WTC11 (cell line): ENCODE data around the gene OR5H15. TPM values are rescaled to one million over a fixed set of nuclear protein-coding genes. Genes with fewer than 3 reads are reported as not detected.
"Not testable (repeated sequence)": the region's sequence is repeated elsewhere in the genome, so short reads cannot be mapped to it uniquely, and the experiment has no call there.

Source experiments
- ATAC-seq: fragments of 200-7000 bp; cut with Tn5 transposase; 2 replicates; pipeline ENCODE4 v1.10.0; 2021; ENCODE audit warnings: mild to moderate bottlenecking, moderate library complexity
- CTCF ChIA-PET: fragments of 300-600 bp; sonication (Branson Sonifier 250); formaldehyde crosslinking; loops from one replicate; lab custom pipeline; 2021; ENCODE audit warnings: antibody characterized with exemption; lab: Charles Lee
- POLR2A ChIA-PET: fragments of 350-600 bp; sonication (Branson Sonifier 250); formaldehyde crosslinking; loops from one replicate; lab custom pipeline; 2021; ENCODE audit warnings: antibody characterized with exemption; lab: Charles Lee
- DNase-seq: peaks from one replicate; pipeline ENCODE4 v3.0.0; 2021; ENCODE audit warnings: low spot score
- H3K27ac Mint-ChIP-seq: 2 replicates; pipeline ENCODE4 v1.8.0; 2021; ENCODE audit warnings: mixed read lengths
- H3K27me3 Mint-ChIP-seq: 2 replicates; pipeline ENCODE4 v1.8.0; 2021; ENCODE audit warnings: low read depth, mild to moderate bottlenecking, moderate library complexity, mixed read lengths
- H3K36me3 Mint-ChIP-seq: 2 replicates; pipeline ENCODE4 v1.8.0; 2021; ENCODE audit warnings: mixed read lengths
- H3K4me1 Mint-ChIP-seq: 2 replicates; pipeline ENCODE4 v1.8.0; 2022; ENCODE audit warnings: mixed read lengths
- H3K4me3 Mint-ChIP-seq: 2 replicates; pipeline ENCODE4 v1.8.0; 2021; ENCODE audit warnings: mild to moderate bottlenecking, moderate library complexity, mixed read lengths
- H3K9me3 Mint-ChIP-seq: 2 replicates; pipeline ENCODE4 v1.8.0; 2021; ENCODE audit warnings: mixed read lengths
- E2F1 ChIP-seq: sonication (generic); formaldehyde crosslinking; IDR thresholded peaks from 2 replicates; pipeline ENCODE4 v1.8.0; 2022; ENCODE audit warnings: mild to moderate bottlenecking, missing genetic modification reagents
- FOXJ3 ChIP-seq: sonication (generic); formaldehyde crosslinking; IDR thresholded peaks from 2 replicates; pipeline ENCODE4 v1.9.0; 2021; ENCODE audit warnings: missing genetic modification reagents, mild to moderate bottlenecking, borderline replicate concordance
- FOXP1 ChIP-seq: sonication (generic); formaldehyde crosslinking; IDR thresholded peaks from 2 replicates; pipeline ENCODE4 v1.8.0; 2022; ENCODE audit warnings: missing genetic modification reagents, mild to moderate bottlenecking, moderate library complexity, borderline replicate concordance
- GTF2I ChIP-seq: fragments of 250-450 bp; sonication (Bioruptor Pico); conservative IDR thresholded peaks from 2 replicates; pipeline ENCODE4 v1.4.0; 2021; ENCODE audit warnings: mild to moderate bottlenecking
- IRF2 ChIP-seq: sonication (generic); formaldehyde crosslinking; IDR thresholded peaks from 2 replicates; pipeline ENCODE4 v1.8.0; 2022; ENCODE audit warnings: low read depth, missing genetic modification reagents, borderline replicate concordance
- NFE2L1 ChIP-seq: sonication (generic); formaldehyde crosslinking; IDR thresholded peaks from 2 replicates; pipeline ENCODE4 v1.8.1; 2023; ENCODE audit warnings: missing genetic modification reagents
- PRDM15 ChIP-seq: sonication (generic); formaldehyde crosslinking; IDR thresholded peaks from 2 replicates; pipeline ENCODE4 v1.8.0; 2022; ENCODE audit warnings: missing genetic modification reagents
- PRRX2 ChIP-seq: fragments of 250-450 bp; sonication (Bioruptor Pico); IDR thresholded peaks from 2 replicates; pipeline ENCODE4 v1.8.0; 2021; ENCODE audit warnings: mild to moderate bottlenecking
- RORB ChIP-seq: fragments of 250-450 bp; sonication (Bioruptor Pico); IDR thresholded peaks from 2 replicates; pipeline ENCODE4 v1.9.0; 2021; ENCODE audit warnings: mild to moderate bottlenecking
- SMAD4 ChIP-seq: sonication (generic); formaldehyde crosslinking; IDR thresholded peaks from 2 replicates; pipeline ENCODE4 v1.8.0; 2022; ENCODE audit warnings: mild to moderate bottlenecking, missing genetic modification reagents
- TCF7 ChIP-seq: sonication (generic); formaldehyde crosslinking; IDR thresholded peaks from 2 replicates; pipeline ENCODE4 v1.8.0; 2022; ENCODE audit warnings: mild to moderate bottlenecking, low read depth, missing genetic modification reagents, moderate library complexity
- ZBTB43 ChIP-seq: sonication (generic); formaldehyde crosslinking; IDR thresholded peaks from 2 replicates; pipeline ENCODE4 v1.8.1; 2023; ENCODE audit warnings: mild to moderate bottlenecking, missing genetic modification reagents
- ZNF671 ChIP-seq: fragments of 250-450 bp; sonication (Bioruptor Pico); IDR thresholded peaks from 2 replicates; pipeline ENCODE4 v1.8.0; 2021; ENCODE audit warnings: mild to moderate bottlenecking
- total RNA-seq: library from RNA; stranded (reverse); gene quantifications from 3 replicates; pipeline ENCODE4 v1.2.3, GENCODE V29; 2021
- TF ChIP-seq, protein P1 (sequence below): fragments of 250-450 bp; sonication (Bioruptor Pico); IDR thresholded peaks from 2 replicates; pipeline ENCODE4 v1.9.0; 2021; ENCODE audit warnings: mild to moderate bottlenecking
- TF ChIP-seq, protein P2 (sequence below): sonication (generic); formaldehyde crosslinking; IDR thresholded peaks from 2 replicates; pipeline ENCODE4 v1.8.1; 2022; ENCODE audit warnings: low read depth, missing genetic modification reagents, borderline replicate concordance

OR5H15 gene
- total RNA-seq, 1 experiment from 2014 or later, result not detected

DNA sequence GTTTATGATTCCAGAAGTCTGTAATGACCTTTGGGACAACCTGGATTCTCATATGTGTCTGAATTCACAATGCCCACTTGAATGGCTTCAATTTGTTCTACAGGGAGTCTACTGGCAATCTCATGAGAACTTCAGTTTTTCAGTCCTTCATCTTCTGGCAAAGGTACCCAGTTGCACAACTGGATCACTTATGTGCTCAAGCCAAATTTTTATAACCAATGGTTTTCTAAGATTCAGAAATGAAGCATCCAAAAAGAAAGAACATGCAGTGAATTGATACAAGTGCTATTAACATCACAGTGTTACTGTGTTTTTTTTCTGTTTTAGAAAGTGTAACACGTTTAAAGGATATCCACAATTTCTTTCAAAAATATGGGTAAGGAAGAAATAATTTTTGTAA, 19.3 kb upstream of the OR5H15 start, which contains the start of gene OR5H14 (continued):
- TF ChIP-seq PRDM15 (CRISPR knock-in tag) (no peak), FOXJ3 (CRISPR knock-in tag) (no peak), ZNF671 (CRISPR knock-in tag) (no peak), IRF2 (no peak), GTF2I (CRISPR knock-in tag) (no peak), ZBTB43 (no peak), PRRX2 (CRISPR knock-in tag) (no peak)
- TF ChIP-seq, protein P1, sequence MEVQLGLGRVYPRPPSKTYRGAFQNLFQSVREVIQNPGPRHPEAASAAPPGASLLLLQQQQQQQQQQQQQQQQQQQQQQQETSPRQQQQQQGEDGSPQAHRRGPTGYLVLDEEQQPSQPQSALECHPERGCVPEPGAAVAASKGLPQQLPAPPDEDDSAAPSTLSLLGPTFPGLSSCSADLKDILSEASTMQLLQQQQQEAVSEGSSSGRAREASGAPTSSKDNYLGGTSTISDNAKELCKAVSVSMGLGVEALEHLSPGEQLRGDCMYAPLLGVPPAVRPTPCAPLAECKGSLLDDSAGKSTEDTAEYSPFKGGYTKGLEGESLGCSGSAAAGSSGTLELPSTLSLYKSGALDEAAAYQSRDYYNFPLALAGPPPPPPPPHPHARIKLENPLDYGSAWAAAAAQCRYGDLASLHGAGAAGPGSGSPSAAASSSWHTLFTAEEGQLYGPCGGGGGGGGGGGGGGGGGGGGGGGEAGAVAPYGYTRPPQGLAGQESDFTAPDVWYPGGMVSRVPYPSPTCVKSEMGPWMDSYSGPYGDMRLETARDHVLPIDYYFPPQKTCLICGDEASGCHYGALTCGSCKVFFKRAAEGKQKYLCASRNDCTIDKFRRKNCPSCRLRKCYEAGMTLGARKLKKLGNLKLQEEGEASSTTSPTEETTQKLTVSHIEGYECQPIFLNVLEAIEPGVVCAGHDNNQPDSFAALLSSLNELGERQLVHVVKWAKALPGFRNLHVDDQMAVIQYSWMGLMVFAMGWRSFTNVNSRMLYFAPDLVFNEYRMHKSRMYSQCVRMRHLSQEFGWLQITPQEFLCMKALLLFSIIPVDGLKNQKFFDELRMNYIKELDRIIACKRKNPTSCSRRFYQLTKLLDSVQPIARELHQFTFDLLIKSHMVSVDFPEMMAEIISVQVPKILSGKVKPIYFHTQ, result no peak

DNA sequence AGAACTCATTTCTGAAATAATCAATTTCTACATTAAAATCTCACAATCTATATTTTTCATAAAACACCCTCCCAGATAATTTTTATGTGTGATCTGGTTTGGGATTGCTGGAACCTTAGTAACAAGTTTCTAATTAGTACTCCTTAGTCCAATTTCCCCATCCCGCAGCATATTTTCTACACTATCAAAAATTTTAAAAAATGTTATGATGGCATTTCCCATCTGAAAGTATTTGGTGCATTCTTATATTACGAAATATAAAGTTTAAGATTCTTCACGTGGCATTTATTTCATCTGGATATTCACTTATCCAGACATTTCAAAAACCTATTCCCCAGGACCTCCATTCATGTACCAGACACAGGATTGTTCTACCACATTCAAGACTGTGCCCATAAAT, 17.7 kb upstream of the OR5H15 start:
- Mint-ChIP-seq H3K27ac (no peak overlapping the region), H3K36me3 (no peaks in the 10 kb centered on the region), H3K4me3 (no peak overlapping the region), H3K9me3 (peaks cover 12% of the 10 kb centered on the region), H3K27me3 (no peaks in the 10 kb centered on the region; the same call in 1 of the 2 replicates), H3K4me1 (no peaks in the 10 kb centered on the region)
- DNase-seq (no peak), ATAC-seq (no peak)
- POLR2A ChIA-PET, result no interaction called here
- CTCF ChIA-PET, result no interaction called here
- TF ChIP-seq, protein P2, sequence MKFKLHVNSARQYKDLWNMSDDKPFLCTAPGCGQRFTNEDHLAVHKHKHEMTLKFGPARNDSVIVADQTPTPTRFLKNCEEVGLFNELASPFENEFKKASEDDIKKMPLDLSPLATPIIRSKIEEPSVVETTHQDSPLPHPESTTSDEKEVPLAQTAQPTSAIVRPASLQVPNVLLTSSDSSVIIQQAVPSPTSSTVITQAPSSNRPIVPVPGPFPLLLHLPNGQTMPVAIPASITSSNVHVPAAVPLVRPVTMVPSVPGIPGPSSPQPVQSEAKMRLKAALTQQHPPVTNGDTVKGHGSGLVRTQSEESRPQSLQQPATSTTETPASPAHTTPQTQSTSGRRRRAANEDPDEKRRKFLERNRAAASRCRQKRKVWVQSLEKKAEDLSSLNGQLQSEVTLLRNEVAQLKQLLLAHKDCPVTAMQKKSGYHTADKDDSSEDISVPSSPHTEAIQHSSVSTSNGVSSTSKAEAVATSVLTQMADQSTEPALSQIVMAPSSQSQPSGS (CRISPR knock-in tag), result no peak
- TF ChIP-seq FOXP1 (CRISPR knock-in tag), result no peak
- no peak for TF ChIP-seq TCF7 (CRISPR knock-in tag)
- TF ChIP-seq SMAD4 (CRISPR knock-in tag), result no peak
- no peak for TF ChIP-seq RORB (CRISPR knock-in tag)
- no peak for TF ChIP-seq E2F1 (CRISPR knock-in tag)
- TF ChIP-seq NFE2L1 (CRISPR knock-in tag), result no peak

DNA sequence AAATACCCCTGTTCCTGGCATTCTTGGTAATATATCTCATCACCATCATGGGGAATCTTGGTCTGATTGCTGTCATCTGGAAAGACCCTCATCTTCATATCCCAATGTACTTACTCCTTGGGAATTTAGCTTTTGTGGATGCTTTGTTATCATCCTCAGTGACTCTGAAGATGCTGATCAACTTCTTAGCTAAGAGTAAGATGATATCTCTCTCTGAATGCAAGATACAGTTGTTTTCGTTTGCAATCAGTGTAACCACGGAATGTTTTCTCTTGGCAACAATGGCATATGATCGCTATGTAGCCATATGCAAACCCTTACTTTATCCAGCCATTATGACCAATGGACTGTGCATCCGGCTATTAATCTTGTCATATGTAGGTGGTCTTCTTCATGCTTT, 17.0 kb upstream of the OR5H15 start:
- H3K27me3 Mint-ChIP-seq, ATAC-seq, H3K27ac Mint-ChIP-seq, CTCF ChIA-PET, H3K36me3 Mint-ChIP-seq, POLR2A ChIA-PET, DNase-seq, H3K4me1 Mint-ChIP-seq, H3K4me3 Mint-ChIP-seq: not testable (repeated sequence)
- peaks cover 12% of the 10 kb centered on the region for H3K9me3 Mint-ChIP-seq
